ENCODE measurements around the gene SIT1.

Gene SIT1

GRCh38 chr9:35661756-35662350 is 11.1 kb upstream of the SIT1 start:
- Mint-ChIP-seq H3K4me1 (peaks cover 68% of the 10 kb centered on the region), H3K27ac (peak overlapping the region; percentile 45 to 73 (median 53)), H3K36me3 (ENCODE audit: low read depth) (peaks cover 28% of the 10 kb centered on the region), H3K27me3 (ENCODE audit: low read depth) (peaks cover 5% of the 10 kb centered on the region), H3K9me3 (no peaks in the 10 kb centered on the region), H3K4me3 (peak overlapping the region; percentile 37 to 87 (median 45))
- no peak for TF ChIP-seq CTCF (IDR thresholded peaks at IDR 0.05; ENCODE audit: unreplicated experiment in 3 of 3)

GRCh38 chr9:35660966-35661415 is 10.3 kb upstream of the SIT1 start:
- peak overlapping the region; percentile 80 to 94 (median 92) for H3K27ac Mint-ChIP-seq
- TF ChIP-seq CTCF (IDR thresholded peaks at IDR 0.05; ENCODE audit: unreplicated experiment in 3 of 3): peak; percentile 16 to 47 (median 45)
- peaks cover 28% of the 10 kb centered on the region for H3K36me3 Mint-ChIP-seq (ENCODE audit: low read depth)
- peak overlapping the region; percentile 58 to 86 (median 82) for H3K4me3 Mint-ChIP-seq
- peaks cover 68% of the 10 kb centered on the region for H3K4me1 Mint-ChIP-seq
- peaks cover 5% of the 10 kb centered on the region for H3K27me3 Mint-ChIP-seq (ENCODE audit: low read depth)
- no peaks in the 10 kb centered on the region for H3K9me3 Mint-ChIP-seq

GRCh38 chr9:35659340-35659739 is 8.6 kb upstream of the SIT1 start:
- peak overlapping the region; percentile 78 to 88 (median 84) for H3K4me3 Mint-ChIP-seq

GRCh38 chr9:35658968-35659220 is 8.2 kb upstream of the SIT1 start:
- H3K4me1 Mint-ChIP-seq: peaks cover 55% of the 10 kb centered on the region
- H3K27me3 Mint-ChIP-seq (ENCODE audit: low read depth): peaks cover 5% of the 10 kb centered on the region
- peaks cover 28% of the 10 kb centered on the region for H3K36me3 Mint-ChIP-seq (ENCODE audit: low read depth)
- H3K4me3 Mint-ChIP-seq: peak overlapping the region; percentile 78 to 88 (median 84)
- no peak for TF ChIP-seq CTCF (IDR thresholded peaks at IDR 0.05; ENCODE audit: unreplicated experiment in 3 of 3)
- peak overlapping the region; percentile 99 for H3K27ac Mint-ChIP-seq
- no peaks in the 10 kb centered on the region for H3K9me3 Mint-ChIP-seq

More at GRCh38 chr9:35659340-35659739, 8.6 kb upstream of the SIT1 start:
- TF ChIP-seq CTCF (IDR thresholded peaks at IDR 0.05; ENCODE audit: unreplicated experiment in 3 of 3): no peak
- H3K9me3 Mint-ChIP-seq: no peaks in the 10 kb centered on the region
- peaks cover 5% of the 10 kb centered on the region for H3K27me3 Mint-ChIP-seq (ENCODE audit: low read depth)
- peaks cover 60% of the 10 kb centered on the region for H3K4me1 Mint-ChIP-seq
- H3K36me3 Mint-ChIP-seq (ENCODE audit: low read depth): peaks cover 28% of the 10 kb centered on the region
- peak overlapping the region; percentile 99 for H3K27ac Mint-ChIP-seq

GRCh38 chr9:35658137-35658967 is 7.6 kb upstream of the SIT1 start, which contains the start of gene CCDC107:
CCDC107 (plus strand) TSS chr9:35658292; CDS start chr9:35658380, 88 bp downstream.
- peaks cover 5% of the 10 kb centered on the region for H3K27me3 Mint-ChIP-seq (ENCODE audit: low read depth)
- H3K9me3 Mint-ChIP-seq: no peaks in the 10 kb centered on the region
- TF ChIP-seq CTCF (IDR thresholded peaks at IDR 0.05; ENCODE audit: unreplicated experiment in 3 of 3): peak; percentile 75 to 86 (median 77)
- peaks cover 50% of the 10 kb centered on the region for H3K4me1 Mint-ChIP-seq
- peak within 1 kb of the TSS; percentile 99 for H3K27ac Mint-ChIP-seq
- peaks cover 28% of the 10 kb centered on the region for H3K36me3 Mint-ChIP-seq (ENCODE audit: low read depth)
- H3K4me3 Mint-ChIP-seq: peak within 1 kb of the TSS; percentile 78 to 88 (median 84)
